Stimulated activated CD8-positive, alpha-beta memory T cell treated with anti-CD3 and anti-CD28 coated beads, Interleukin-15, amount 100 ng/mL, for 24 hours (primary cell): ENCODE measurements around the gene C19orf47.
A peak's percentile ranks its signal among the peaks of the same experiment; 100 is the strongest.
"Not testable (repeated sequence)": the region's sequence is repeated elsewhere in the genome, so short reads cannot be mapped to it uniquely, and the experiment has no call there.

Experiments used
- DNase-seq: peaks from one replicate; pipeline ENCODE4 v3.0.0-alpha.2; 2020; ENCODE audit warnings: low read depth

Gene C19orf47

DNA sequence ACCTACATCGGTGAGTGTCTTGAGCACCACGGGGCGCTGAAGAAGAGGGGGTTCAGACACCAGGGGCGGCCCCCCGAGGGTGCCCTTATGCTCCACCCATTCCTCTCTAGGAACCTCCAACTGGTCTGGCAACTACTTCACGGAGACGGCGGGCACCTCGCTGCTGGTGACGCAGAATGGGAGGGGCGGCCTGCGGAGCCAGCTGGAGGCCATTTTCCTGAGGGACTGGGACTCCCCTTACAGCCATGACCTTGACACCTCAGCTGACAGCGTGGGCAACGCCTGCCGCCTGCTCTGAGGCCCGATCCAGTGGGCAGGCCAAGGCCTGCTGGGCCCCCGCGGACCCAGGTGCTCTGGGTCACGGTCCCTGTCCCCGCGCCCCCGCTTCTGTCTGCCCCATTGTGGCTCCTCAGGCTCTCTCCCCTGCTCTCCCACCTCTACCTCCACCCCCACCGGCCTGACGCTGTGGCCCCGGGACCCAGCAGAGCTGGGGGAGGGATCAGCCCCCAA, 29.7 kb upstream of the C19orf47 start:
- no peak for DNase-seq

DNA sequence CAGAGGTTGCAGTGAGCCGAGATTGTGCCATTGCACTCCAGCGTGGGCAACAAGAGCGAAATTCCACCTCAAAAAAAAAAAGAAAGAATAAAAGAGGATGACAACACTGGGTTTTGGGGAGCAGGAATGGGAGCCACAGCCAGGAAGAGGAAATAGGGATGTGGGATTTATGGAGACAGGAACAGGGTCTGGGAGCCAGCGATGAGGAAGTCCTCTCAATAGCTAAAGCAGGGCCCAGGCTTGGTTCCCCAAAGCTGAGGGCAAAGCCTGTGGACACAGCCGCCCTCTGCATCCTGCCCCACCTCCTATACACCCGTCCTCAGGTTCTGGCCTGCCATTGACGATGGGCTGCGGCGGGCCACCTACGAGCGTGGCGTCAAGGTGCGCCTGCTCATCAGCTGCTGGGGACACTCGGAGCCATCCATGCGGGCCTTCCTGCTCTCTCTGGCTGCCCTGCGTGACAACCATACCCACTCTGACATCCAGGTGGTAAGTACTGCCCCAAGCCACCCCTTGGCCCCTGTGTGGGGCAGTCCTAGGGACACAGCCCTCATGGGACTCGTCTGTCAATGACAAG, 28.2 kb upstream of the C19orf47 start:
- DNase-seq, result no peak

DNA sequence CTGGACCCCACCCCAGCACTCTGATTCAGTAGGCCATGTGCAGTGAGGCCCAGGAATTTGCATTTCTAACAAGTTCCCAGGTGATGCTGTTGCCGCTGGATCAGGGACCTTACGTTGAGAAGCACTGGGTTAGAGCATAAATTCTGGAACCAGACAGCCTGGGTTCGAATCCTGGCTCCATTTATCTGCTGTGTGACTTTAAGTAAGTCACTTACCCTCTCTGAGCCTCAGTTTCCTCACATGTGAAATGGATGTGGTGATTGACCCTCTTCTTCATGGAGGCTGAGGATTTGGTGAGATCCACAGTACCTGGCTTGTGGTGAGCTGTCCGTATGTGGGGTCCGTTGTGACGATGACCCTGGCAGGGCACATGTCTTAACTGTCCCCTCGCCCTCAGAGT, 25.9 kb upstream of the C19orf47 start:
- DNase-seq, result no peak

DNA sequence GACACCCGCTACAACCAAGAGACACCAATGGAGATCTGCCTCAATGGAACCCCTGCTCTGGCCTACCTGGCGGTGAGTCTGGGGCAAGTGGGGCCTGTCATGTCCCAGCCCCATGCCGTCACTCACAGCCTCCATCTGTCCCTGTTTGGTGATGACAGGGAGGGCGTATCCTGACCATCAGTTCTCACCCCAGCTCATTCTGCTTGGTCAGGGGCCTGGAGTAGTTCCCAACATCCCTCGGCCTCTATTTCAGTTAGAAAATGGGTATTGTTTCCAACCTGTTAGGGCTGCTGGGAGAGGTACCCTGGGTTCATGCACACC, 23.6 kb upstream of the C19orf47 start:
- no peak for DNase-seq

DNA sequence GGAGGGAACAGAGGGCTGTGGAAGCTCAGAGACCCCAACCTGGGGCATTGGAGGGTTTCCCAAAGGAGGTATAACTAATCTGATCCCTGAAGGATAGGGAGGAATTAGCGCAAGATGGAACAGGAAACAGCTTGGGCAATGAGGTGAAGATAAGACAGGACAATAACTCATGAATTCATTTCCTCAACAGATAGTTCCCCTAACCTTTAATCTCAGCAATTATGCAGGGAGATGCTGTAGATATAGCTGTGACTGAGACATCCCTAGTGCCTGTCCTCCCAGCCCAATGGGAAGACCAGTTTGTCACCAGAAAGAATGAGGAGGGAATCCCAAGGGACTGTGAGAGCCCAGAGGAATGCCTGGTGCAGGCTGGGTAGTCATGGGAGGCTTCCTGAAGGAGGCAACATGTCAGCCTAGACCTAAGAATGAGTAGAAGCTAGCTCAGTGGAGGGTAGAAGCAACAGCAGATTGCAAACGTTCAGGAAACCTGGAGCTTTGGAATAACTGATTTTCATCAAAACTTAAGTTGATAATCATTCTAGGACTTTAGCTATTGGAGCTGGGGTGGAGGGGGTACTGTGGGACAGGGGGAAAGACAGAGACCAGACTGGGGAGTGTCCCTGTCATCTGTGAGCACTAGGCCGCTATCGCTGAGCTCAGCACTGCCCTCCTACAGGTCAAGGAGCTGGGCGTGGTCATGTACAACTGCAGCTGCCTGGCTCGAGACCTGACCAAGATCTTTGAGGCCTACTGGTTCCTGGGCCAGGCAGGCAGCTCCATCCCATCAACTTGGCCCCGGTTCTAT, 23.0 kb upstream of the C19orf47 start:
- DNase-seq, result no peak

DNA sequence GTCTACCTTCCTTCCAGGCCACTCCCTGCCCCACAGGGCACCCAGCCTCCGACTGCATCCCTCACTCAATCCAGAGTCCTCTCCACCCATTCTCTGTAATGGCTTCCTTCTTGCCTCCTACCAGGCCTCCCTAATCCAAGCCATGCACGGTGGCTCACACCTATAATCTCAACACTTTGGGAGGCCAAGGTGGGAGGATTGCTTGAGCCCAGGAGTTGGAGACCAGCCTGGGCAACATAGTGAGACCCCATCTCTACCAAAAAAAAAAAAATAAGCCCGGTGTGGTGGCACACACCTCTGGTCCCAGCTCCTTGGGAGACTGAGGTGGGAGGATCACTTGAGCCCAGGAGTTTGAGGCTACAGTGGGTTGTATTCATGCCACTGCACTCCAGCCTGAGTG, 22.1 kb upstream of the C19orf47 start:
- DNase-seq, result not testable (repeated sequence)

DNA sequence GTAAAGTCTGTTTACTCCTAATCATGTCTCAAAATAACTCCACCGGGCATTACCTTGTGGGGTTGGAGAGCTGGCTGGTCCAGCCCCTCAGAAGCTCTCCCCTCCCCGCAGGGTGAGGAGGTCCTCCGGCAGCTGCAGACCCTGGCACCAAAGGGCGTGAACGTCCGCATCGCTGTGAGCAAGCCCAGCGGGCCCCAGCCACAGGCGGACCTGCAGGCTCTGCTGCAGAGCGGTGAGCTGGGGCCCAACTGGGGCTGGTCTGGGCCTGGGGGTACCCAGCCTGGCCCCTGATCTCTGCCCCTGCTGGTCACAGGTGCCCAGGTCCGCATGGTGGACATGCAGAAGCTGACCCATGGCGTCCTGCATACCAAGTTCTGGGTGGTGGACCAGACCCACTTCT, 21.6 kb upstream of the C19orf47 start:
- no peak for DNase-seq

DNA sequence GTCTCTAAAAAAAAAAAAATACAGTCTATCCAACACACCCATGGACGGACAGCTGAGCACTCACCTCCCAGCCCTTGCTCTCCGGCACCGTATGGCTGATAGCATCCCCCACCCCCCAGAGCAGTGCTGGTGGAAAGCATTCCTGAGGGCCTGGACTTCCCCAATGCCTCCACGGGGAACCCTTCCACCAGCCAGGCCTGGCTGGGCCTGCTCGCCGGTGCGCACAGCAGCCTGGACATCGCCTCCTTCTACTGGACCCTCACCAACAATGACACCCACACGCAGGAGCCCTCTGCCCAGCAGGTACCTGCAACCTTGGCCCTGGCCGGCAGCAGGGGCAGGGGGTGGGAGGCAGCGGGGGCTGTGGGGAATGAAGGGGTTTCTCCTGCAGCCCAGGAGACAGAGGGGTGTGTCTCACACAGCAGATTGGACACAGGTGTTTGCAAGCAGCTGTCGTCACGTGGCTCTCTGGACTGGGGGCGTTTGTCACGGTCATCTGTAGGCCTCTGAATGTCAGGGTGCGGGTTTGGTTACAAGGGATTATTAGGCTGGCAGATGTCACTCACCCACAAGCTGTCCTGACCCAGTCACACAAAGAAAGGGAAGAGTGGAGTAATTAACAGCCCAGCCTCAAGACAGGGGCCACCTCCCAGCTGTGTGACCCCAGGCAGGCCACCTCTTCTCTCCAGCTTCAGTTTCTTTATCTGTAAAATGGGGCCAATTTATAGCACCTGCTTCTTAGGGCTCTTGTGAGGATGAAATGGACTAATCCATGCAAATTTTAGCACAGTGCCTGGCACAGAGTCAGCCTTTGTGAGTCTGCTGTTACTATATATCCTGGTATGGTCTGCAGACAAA, 19.6 kb upstream of the C19orf47 start:
- no peak for DNase-seq

DNA sequence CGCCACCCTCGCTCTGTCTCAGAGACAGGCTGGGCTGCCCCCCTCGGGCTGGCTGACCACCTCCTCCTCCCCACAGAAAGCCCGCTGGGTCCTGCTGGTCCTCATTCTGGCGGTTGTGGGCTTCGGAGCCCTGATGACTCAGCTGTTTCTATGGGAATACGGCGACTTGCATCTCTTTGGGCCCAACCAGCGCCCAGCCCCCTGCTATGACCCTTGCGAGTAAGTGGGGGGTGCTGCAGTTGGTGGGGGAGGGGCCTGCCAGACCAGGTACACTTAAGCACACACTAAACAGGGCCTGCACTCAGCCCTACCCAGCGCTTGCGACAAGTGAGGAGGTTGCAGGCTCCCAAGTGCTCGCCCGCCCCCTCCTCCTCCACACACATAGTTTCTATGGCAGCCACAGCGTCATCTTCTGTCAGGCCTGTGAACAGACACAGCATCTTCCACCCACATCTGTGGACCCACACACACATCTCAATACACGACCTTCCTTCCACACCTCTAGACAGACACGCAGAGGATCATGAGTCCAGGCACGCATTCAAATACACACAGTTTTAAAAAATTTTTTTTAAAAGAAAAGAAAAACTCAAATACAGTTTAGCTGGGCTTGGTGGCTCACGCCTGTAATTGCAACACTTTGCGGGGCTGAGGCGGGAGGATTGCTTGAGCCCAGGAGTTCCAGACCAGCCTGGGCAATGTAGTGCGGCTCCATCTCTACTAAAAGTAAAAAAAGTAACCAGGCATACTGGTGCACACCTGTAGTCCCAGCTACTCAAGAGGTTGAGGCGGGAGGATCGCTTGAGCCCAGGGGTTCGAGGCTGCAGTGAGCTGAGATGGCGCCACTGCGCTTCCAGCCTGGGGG, 18.7 kb upstream of the C19orf47 start:
- DNase-seq, result no peak

DNA sequence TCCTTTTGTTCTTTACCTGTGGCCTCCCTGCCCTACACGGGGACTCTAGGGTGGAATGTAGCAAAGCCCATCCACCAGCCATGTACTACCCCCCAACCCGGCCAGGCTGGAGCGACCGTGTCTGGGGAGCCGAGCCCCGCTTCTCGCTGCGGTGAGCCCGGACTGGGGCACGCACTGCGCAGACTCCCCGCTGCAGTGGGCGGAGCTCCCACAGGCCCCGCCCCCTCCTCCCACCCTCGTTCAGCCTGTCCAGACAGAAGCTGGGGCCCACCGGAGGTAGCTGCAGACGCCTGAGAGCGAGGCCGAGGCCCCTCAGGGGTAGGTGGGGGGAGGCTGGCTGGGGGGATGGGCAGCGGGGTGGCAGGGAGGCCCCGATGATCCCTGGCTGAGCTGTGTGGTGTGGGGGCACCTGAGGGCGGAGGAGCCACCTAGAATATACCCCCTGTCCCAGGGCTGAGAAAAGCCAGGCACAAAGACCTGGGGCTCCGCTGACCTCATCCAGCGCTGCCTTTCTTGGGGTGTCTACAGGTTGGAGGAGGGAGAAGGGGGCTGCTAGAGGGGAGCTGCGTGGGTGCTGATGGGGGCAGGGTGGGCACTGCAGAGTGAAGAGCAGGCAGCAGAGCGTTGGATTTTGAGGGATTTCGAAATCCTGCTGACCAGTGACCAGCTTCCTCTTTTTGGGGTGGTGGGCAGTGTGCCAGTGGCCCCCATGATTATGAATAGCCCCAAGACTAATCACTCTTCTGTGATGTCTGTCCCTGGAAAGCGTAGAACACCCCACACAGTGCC, 17.6 kb upstream of the C19orf47 start:
- peak; percentile 35 for DNase-seq

DNA sequence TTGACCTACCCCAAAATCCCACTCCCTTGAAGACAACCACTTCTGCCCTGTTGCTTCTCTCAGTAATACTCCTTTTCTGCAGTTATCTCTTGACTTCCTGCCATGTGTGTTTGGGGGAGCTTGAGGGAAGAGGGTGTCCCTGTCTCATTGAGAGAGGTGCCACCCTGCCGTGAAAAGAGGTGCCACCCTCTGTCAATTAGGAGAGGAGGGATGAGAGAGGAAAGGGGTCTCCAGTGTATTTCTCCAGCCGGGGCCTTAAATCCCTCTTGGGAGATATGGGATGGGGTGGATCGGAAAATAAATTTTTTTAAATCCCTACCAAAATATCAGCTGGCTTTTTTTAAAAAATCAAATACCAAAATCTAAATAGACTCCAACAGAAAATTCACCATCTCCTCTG, 16.8 kb upstream of the C19orf47 start:
- DNase-seq, result no peak

DNA sequence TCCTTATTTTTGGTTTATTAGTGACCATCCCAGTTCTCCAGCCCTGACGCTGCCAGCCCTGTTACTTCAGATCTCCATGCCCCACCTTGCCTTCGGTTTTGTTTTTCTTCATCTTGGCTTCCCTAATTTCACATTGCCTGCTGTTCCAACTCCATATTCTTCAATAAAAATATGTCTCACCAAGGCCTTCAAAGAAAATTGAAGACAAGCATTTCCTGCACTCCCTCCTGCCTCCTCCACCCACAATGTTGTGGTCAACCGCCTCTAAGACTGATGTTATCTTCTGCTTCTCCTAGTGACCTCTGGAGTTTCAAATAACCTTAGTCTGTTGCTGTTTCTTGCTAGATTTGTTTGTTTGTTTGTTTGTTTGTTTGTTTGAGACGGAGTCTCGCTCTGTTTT, 14.9 kb upstream of the C19orf47 start:
- no peak for DNase-seq

DNA sequence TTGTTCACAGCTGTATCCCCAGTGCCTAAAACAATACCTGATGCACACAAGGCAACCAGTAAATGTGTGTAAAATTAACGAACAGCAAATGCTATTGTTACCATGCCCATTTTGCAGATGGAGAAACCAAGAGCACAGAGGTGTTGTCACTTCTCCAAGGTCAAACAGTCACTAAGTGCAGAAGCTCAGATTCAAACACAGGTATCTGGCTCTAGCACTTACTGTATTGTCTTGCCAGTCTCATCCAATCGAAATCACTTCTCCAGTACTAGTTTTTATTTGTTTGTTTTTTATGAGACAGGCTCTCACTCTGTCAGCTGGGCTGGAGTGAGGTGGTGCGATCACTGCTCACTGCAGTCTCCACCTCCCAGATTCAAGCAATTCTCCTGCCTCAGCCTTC, 14.0 kb upstream of the C19orf47 start:
- no peak for DNase-seq

DNA sequence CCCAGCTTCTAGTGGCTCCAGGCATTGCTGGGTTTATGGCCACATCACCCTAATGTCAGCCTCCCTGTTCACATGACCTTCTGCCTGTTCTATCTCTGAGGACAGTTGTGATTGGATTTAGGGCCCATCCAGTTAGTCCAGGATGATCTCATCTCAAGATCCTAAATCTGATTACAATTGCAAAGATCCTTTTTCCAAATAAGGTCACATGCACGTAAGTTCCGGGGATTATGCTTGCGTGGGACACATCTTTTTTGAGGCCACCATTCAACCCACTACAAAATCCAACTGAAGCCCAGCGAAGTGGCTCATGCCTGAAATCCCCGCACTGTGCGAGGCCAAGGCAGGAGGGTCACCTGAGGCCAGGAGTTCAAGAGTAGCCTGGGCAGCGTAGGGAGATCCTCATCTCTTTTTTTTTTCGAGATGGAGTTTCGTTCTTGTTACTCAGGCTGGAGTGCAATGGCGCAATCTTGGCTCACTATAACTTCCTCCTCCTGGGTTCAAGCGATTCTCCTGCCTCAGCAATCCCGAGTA, 12.6 kb upstream of the C19orf47 start:
- no peak for DNase-seq

DNA sequence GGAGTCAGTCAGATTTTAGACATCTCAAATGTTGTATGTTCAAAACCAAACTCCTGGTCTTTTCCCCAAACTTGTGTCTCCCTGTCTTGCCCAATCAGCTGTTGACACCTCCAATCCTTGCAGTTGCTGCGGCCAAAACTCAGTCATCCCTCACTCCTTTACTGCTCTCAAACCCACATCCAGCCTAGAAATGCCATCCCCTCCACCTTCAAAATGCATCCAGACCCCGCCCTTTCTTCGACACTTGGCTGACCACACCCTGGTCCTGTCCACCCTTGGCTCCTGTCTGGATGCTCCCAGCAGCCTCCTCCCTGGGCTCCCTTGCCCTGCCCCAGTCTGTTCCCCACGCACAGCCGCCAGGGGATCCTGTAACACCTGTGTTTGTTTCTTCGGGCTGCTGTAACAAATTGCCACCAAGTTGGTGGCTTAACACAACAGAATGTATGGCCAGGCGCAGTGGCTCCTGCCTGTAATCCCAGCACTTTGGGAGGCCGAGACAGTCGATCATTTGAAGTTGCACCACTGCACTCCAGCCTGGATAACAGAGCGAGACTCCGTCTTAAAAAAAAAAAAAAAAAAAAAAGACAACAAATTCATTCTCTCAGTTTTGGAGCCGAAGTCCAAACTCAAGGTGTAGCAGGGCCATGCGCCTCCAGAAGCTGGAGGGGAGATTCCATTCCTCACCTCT, 12.0 kb upstream of the C19orf47 start:
- no peak for DNase-seq

DNA sequence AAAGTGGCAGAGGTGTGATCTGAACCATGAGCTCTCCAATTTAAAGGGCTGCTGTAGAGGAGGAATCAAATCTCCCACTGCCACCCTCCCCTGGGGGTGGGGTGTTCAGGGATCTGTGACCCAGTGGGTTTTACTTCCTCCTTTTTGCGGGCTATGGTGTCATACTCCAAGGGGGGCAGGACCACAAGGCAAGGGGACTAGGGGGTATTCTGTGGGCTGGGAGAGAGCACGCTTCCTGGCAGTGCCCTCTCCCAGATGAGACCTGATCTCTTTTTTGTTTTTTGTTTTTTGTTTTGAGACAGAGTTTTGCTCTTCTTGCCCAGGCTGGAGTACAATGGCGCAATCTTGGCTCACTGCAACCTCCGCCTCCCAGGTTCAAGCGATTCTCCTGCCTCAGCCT, 10.6 kb upstream of the C19orf47 start:
- DNase-seq, result no peak

DNA sequence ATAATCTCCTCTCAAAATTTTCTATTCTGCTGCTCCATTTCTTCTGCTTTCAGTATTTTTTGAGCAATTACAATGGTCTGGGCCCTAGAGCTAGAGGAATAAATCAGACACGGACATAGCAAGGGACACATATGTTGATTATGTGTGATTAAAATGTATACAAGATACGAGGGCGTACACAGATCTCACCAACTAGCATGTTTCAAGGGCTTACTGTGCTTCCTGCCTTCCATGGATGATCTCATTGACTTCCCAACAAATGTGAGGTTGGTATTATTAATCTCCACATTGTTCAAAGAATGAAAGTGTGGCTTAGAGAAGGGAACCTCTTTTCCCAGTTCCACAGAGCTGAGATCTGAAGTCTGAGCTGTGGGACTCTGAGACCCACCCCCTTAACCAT, 9.4 kb upstream of the C19orf47 start:
- no peak for DNase-seq

DNA sequence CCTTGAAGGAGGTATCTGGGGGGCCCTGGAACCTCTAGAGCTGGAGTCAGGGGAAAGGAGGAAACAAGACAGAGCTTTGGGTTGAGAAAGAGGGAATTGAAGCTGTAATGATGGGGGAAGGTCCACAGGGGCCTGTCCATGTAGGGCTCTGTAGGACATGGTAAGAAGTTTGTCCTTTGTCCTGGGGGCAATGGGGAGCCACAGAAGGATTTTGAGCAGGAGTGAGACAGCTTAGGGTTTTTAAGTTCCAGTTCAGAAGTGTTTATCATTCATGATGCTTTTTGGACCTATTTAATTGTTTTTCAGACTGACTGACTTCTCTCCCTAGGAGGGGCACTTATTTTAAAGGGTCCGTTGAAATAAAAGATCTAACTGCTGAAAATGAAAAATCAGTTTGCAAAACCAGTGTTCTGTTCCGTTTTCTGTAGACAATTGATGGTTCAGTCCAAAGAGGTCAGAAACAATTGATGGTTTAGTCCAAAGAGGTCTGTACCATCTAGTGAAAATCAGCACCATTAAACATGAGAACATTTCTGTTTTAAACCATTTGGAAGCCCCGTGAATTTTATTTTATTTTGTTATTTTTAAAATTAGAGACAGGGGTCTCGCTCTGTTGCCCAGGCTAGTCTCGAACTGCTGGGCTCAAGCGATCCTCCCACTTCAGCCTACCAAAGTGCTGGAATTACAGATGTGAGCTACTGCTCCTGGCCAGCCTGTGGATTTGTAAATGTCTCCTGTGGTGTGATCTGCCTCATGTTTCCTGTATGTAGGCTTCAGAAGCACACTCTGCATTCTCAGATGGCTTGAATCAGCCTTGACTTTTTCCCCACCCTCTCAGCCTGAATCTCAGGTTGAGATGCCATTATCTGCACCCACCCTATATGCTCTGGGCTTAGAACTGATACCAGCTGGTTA, 8.7 kb upstream of the C19orf47 start:
- DNase-seq, result no peak

DNA sequence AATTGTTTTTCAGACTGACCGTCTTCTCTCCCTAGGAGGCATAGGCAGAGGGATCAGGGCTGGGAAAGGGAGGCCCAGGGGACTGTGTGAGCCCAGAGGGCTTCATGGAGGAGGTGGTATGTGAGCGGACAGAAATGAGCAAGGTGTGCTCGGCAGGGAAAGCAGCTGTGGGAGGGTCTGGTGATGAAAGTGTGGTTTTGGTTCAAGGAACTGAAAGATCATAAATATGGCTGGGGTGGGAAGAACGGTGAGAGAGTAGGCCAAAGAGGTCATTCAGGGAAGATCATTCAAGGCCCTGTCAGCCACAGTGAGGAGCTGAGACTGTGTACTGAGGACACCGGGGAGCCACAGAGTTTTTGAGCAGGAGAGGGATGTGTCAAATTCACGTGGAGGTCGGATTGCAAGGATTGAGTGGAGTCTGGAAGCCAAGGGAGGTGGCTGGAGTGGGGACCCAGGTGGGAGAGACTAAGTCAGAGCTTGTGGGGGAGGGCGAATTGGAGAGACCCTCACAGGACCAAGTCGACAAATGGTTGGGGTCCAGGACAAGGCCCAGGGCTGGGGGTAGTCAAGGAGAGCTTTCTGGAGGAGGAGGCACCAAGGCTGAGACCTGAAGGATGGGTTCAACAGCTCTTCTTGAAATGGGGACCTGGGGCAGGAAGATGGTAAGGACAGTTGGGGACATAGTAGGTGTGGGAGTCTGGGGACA, 7.9 kb upstream of the C19orf47 start:
- no peak for DNase-seq
